OCI-LY1 (cell line): ENCODE results near the gene CCDC91.

Source experiments
- H2AFZ ChIP-seq: fragments of 200-600 bp; sonication (generic), shearing (Covaris generic); 2 replicates; pipeline ENCODE4 v1.6.0; 2014; ENCODE audit warnings: antibody characterized with exemption, mild to moderate bottlenecking, low read length
- H3F3A ChIP-seq: fragments of 200-600 bp; sonication (generic), shearing (Covaris generic); 2 replicates; pipeline ENCODE4 v1.6.0; 2014; ENCODE audit warnings: mild to moderate bottlenecking, antibody characterized with exemption, low read length, moderate library complexity; ENCODE audit not compliant: insufficient read depth
- H3K27ac ChIP-seq: fragments of 200-600 bp; sonication (generic); 2 replicates; pipeline ENCODE4 v1.5.1; 2014; ENCODE audit warnings: low read length, mixed run types, mild to moderate bottlenecking, low read depth; ENCODE audit not compliant: poor library complexity, severe bottlenecking
- H3K27me3 ChIP-seq: fragments of 200-600 bp; sonication (generic); 2 replicates; pipeline ENCODE4 v1.6.0; 2014; ENCODE audit warnings: antibody characterized with exemption, mild to moderate bottlenecking, low read length, moderate library complexity; ENCODE audit not compliant: insufficient read depth
- H3K36me3 ChIP-seq: fragments of 200-600 bp; sonication (generic); 2 replicates; pipeline ENCODE4 v1.6.1; 2014; ENCODE audit warnings: mild to moderate bottlenecking, antibody characterized with exemption, low read length, moderate library complexity, mixed read lengths; ENCODE audit not compliant: insufficient read depth
- H3K4me1 ChIP-seq: fragments of 200-600 bp; sonication (generic); 2 replicates; pipeline ENCODE4 v1.5.1; 2014; ENCODE audit warnings: mild to moderate bottlenecking, low read length, moderate library complexity; ENCODE audit not compliant: insufficient read depth, severe bottlenecking
- H3K4me2 ChIP-seq: fragments of 200-600 bp; sonication (generic), shearing (Covaris generic); 2 replicates; pipeline ENCODE4 v1.6.1; 2014; ENCODE audit warnings: low read length
- H3K4me3 ChIP-seq: fragments of 200-600 bp; sonication (generic); 2 replicates; pipeline ENCODE4 v1.5.1; 2014; ENCODE audit warnings: low read length, low read depth, mild to moderate bottlenecking, mixed read lengths; ENCODE audit not compliant: poor library complexity, severe bottlenecking
- H3K79me2 ChIP-seq: fragments of 200-600 bp; shearing (Covaris generic); 2 replicates; pipeline ENCODE4 v1.6.1; 2016; ENCODE audit warnings: mixed run types, low read length, mixed read lengths; ENCODE audit not compliant: insufficient read depth
- H3K9ac ChIP-seq: fragments of 200-600 bp; sonication (generic), shearing (Covaris generic); 2 replicates; pipeline ENCODE4 v1.6.1; 2014; ENCODE audit warnings: mild to moderate bottlenecking, low read length, mixed read lengths
- H3K9me2 ChIP-seq: fragments of 200-600 bp; sonication (generic), shearing (Covaris generic); 2 replicates; pipeline ENCODE4 v1.6.1; 2014; ENCODE audit warnings: low read depth, mild to moderate bottlenecking, low read length, mixed read lengths
- H3K9me3 ChIP-seq: fragments of 200-600 bp; shearing (Covaris generic); 2 replicates; pipeline ENCODE4 v1.6.1; 2014; ENCODE audit warnings: low read length, mixed read lengths
- H4K20me1 ChIP-seq: fragments of 200-600 bp; sonication (generic), shearing (Covaris generic); 2 replicates; pipeline ENCODE4 v1.6.0; 2016; ENCODE audit warnings: mild to moderate bottlenecking, low read length; ENCODE audit not compliant: insufficient read depth
- CTCF ChIP-seq: fragments of 200-600 bp; sonication (generic), shearing (Covaris generic); IDR thresholded peaks from 2 replicates; pipeline ENCODE4 v1.5.1; 2017; ENCODE audit warnings: mild to moderate bottlenecking, antibody characterized with exemption, low read length, moderate library complexity, mixed read lengths
- EZH2 ChIP-seq: fragments of 200-600 bp; sonication (generic), shearing (Covaris generic); IDR thresholded peaks from 2 replicates; pipeline ENCODE4 v1.8.0; 2017; ENCODE audit warnings: borderline replicate concordance, mixed run types, mild to moderate bottlenecking, antibody characterized with exemption, low read length, moderate library complexity, mixed read lengths

CCDC91 gene

GRCh38 chr12:28331130-28331529, 140.9 kb downstream of the CCDC91 start:
- no peak overlapping the region for H3K4me3 ChIP-seq
- 0 out of 2 replicates have a peak, but pooled peaks cover 3% of the 10 kb centered on the region for H3F3A ChIP-seq
- no peaks in the 10 kb centered on the region for H4K20me1 ChIP-seq
- TF ChIP-seq EZH2 (no peak), CTCF (no peak)
- H2AFZ ChIP-seq, result no peak overlapping the region
- no peaks in the 10 kb centered on the region for H3K9me2 ChIP-seq
- no peaks in the 10 kb centered on the region for H3K4me1 ChIP-seq
- H3K36me3 ChIP-seq, result no peaks in the 10 kb centered on the region
- no peaks in the 10 kb centered on the region for H3K79me2 ChIP-seq
- H3K27me3 ChIP-seq, result no peaks in the 10 kb centered on the region
- H3K9ac ChIP-seq, result no peak overlapping the region
- H3K9me3 ChIP-seq, result no peaks in the 10 kb centered on the region
- H3K4me2 ChIP-seq, result no peak overlapping the region
- no peak overlapping the region for H3K27ac ChIP-seq

- H3K79me2 ChIP-seq, result no peaks in the 10 kb centered on the region
- TF ChIP-seq EZH2 (no peak), CTCF (no peak)
- no peak overlapping the region for H3K27ac ChIP-seq
- no peaks in the 10 kb centered on the region for H3K27me3 ChIP-seq
- no peaks in the 10 kb centered on the region for H3K9me3 ChIP-seq
- H3K9me2 ChIP-seq, result no peaks in the 10 kb centered on the region
- no peaks in the 10 kb centered on the region for H3K4me1 ChIP-seq
- H3K36me3 ChIP-seq, result no peaks in the 10 kb centered on the region
- H4K20me1 ChIP-seq, result no peaks in the 10 kb centered on the region
- H3K4me2 ChIP-seq, result no peak overlapping the region
- H3K9ac ChIP-seq, result no peak overlapping the region
- H2AFZ ChIP-seq, result no peak overlapping the region
- H3K4me3 ChIP-seq, result no peak overlapping the region
- H3F3A ChIP-seq, result no peaks in the 10 kb centered on the region
Observed at GRCh38 chr12:28340261-28341045, 150.2 kb downstream of the CCDC91 start.

- Histone ChIP-seq H3K9me3 (no peaks in the 10 kb centered on the region), H3K27me3 (no peaks in the 10 kb centered on the region), H3K9ac (no peak overlapping the region), H3K9me2 (no peaks in the 10 kb centered on the region), H3F3A (no peaks in the 10 kb centered on the region), H4K20me1 (no peaks in the 10 kb centered on the region), H2AFZ (no peak overlapping the region), H3K4me1 (no peaks in the 10 kb centered on the region), H3K4me3 (no peak overlapping the region), H3K36me3 (no peaks in the 10 kb centered on the region), H3K79me2 (no peaks in the 10 kb centered on the region), H3K4me2 (no peak overlapping the region), H3K27ac (no peak overlapping the region)
- no peak for TF ChIP-seq EZH2
- TF ChIP-seq CTCF, result no peak
Observed at GRCh38 chr12:28343713-28344112, 153.5 kb downstream of the CCDC91 start.
